ENCODE data around the gene TOM1L1. TPM values are rescaled to one million over a fixed set of nuclear protein-coding genes. Genes with fewer than 3 reads are reported as not detected.

The TOM1L1 gene
- total RNA-seq, 6 experiments from 2014 or later, result 36.5 to 74.5 (median 61.9) TPM

GRCh38 chr17:54899721-54900456 is 763 bp upstream of the TOM1L1 start:
- Histone ChIP-seq H3K27me3 (no peaks in the 10 kb centered on the region), H3K36me3 (no peaks in the 10 kb centered on the region), H3K9me3 (no peaks in the 10 kb centered on the region), H3K27ac (peak overlapping the region in 1 of 3 donors; percentile 63), H3K4me3 (peak overlapping the region in 1 of 3 donors; percentile 57), H3K4me1 (peaks cover 0 to 20% (median 5%) of the 10 kb centered on the region in 4 donors)
- no peak for TF ChIP-seq POLR2A (IDR thresholded peaks at IDR 0.05)
- no peak for TF ChIP-seq CTCF (IDR thresholded peaks at IDR 0.05)
- ATAC-seq (no peak), DNase-seq (no peak)
- intact Hi-C loops (cut with DNase I), result no loop called here
- WGBS (ENCODE audit: insufficient coverage, low coverage, low lambda C conversion rate, missing lambda C conversion rate), result 37% methylated on average over 16 of the region's 18 CpGs

DNA sequence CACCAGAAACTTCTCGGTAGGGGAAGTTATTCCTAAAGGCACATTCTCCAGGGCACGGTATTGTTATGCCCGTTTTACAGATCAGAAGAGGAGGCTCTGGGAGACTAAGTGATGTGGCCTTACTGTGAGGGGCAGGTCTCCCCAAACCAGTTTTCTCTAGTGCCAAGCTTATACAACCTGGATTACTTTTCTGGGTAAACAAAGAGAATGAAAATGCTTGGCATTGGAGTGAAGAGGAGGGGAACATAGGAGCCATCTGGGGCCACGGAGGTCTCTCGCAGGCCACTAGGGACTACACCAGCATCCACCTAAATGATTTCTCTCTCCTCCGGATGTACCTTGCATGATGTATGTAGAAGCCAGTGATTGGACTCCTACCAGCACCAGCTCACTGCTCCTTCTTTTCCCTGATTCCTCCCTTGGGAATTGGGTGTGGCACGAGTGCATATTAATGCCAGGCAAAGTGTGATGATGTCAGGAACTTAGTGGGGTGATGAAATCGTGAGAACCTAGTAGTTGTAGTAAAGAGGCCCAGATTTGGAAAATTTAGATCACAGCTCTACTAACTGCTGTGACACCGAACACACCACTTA is 674 bp downstream of the TOM1L1 start:
- TF ChIP-seq CTCF (IDR thresholded peaks at IDR 0.05) (no peak), POLR2A (IDR thresholded peaks at IDR 0.05) (no peak)
- Histone ChIP-seq H3K4me1 (peaks cover 0 to 33% (median 5%) of the 10 kb centered on the region in 4 donors), H3K9me3 (no peaks in the 10 kb centered on the region), H3K36me3 (no peaks in the 10 kb centered on the region), H3K27me3 (no peaks in the 10 kb centered on the region), H3K27ac (peak overlapping the region in 1 of 3 donors; percentile 63), H3K4me3 (peak overlapping the region in 1 of 3 donors; percentile 57)
- intact Hi-C loops (cut with DNase I), result no loop called here
- WGBS (ENCODE audit: insufficient coverage, low coverage, low lambda C conversion rate, missing lambda C conversion rate), result 23% methylated on average over 7 of the region's 9 CpGs
- peak; percentile 0 to 12 (median 6) for ATAC-seq
- DNase-seq, result no peak

- intact Hi-C loops (cut with DNase I), result no loop called here
- no peak for ATAC-seq
- 21% methylated on average over 9 of the region's 9 CpGs for WGBS (ENCODE audit: insufficient coverage, low coverage, low lambda C conversion rate, missing lambda C conversion rate)
Observed at GRCh38 chr17:54902017-54902416, 1.4 kb downstream of the TOM1L1 start.

DNA sequence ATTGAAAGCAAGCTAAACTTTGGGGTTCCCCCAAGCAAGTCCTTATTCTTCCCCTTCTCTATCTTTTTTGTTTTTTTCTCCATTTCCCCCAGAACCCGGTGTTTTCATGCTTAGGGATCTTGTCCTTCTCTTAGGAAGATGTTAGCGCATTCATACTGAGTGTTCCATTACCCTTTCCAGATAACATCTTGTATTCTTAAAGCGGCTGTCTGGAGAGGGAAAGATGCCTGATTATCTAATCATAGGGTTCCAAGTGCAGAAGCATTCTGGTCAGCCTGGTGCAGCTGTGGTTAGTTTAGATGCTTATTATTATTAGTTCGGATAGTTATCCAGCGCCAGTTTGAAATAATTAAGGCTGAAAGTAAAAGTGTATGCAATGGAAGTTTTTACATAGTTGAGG is 2.0 kb downstream of the TOM1L1 start:
- Histone ChIP-seq H3K27ac (peak overlapping the region in 1 of 3 donors; percentile 10), H3K4me1 (peaks cover 0 to 46% (median 9%) of the 10 kb centered on the region in 4 donors), H3K4me3 (no peak overlapping the region), H3K9me3 (no peaks in the 10 kb centered on the region), H3K36me3 (peaks cover 0 to 2% (median 0%) of the 10 kb centered on the region in 4 donors), H3K27me3 (no peaks in the 10 kb centered on the region)
- TF ChIP-seq POLR2A (IDR thresholded peaks at IDR 0.05), result no peak
- TF ChIP-seq CTCF (IDR thresholded peaks at IDR 0.05), result no peak
- DNase-seq (no peak), ATAC-seq (no peak)
- WGBS (ENCODE audit: insufficient coverage, low coverage, low lambda C conversion rate, missing lambda C conversion rate), result 38% methylated on average over 5 of the region's 5 CpGs
- intact Hi-C loops (cut with DNase I), result no loop called here

More at GRCh38 chr17:54902017-54902416, 1.4 kb downstream of the TOM1L1 start:
- peak overlapping the region in 1 of 3 donors; percentile 57 for H3K4me3 ChIP-seq
- H3K27me3 ChIP-seq, result no peaks in the 10 kb centered on the region
- no peaks in the 10 kb centered on the region for H3K36me3 ChIP-seq
- peaks cover 0 to 40% (median 6%) of the 10 kb centered on the region in 4 donors for H3K4me1 ChIP-seq
- peak overlapping the region in 1 of 3 donors; percentile 10 for H3K27ac ChIP-seq
- no peaks in the 10 kb centered on the region for H3K9me3 ChIP-seq
- TF ChIP-seq CTCF (IDR thresholded peaks at IDR 0.05) (no peak), POLR2A (IDR thresholded peaks at IDR 0.05) (no peak)
- no peak for DNase-seq

Measured in right lobe of liver (tissue), 6 donors.